OCI-LY3 (cell line): ENCODE measurements around the gene SHC2.

Source experiments
- H2AFZ ChIP-seq: fragments of 200-600, 300-600 bp; shearing (Covaris generic); 2 replicates; pipeline ENCODE4 v1.6.0; 2014; ENCODE audit warnings: antibody characterized with exemption, low read depth, low read length
- H3K27ac ChIP-seq: fragments of 200-600, 300-600 bp; sonication (generic); 2 replicates; pipeline ENCODE4 v1.5.1; 2014; ENCODE audit warnings: mild to moderate bottlenecking, low read length, moderate library complexity, mixed read lengths
- H3K27me3 ChIP-seq: fragments of 200-600, 300-600 bp; sonication (generic); 2 replicates; pipeline ENCODE4 v1.6.1; 2014; ENCODE audit warnings: low read depth, low read length, mixed read lengths
- H3K36me3 ChIP-seq: fragments of 200-600, 300-600 bp; sonication (generic); replicated peaks from 2 replicates; pipeline ENCODE3; 2014; ENCODE audit warnings: low read depth, low read length, mixed read lengths
- H3K4me1 ChIP-seq: fragments of 300-600, 200-600 bp; sonication (generic); 2 replicates; pipeline ENCODE4 v1.6.1; 2014; ENCODE audit warnings: low read length, mixed read lengths
- H3K4me2 ChIP-seq: fragments of 200-600, 300-600 bp; sonication (generic); 2 replicates; pipeline ENCODE4 v1.6.1; 2014; ENCODE audit warnings: low read length, mixed read lengths
- H3K4me3 ChIP-seq: fragments of 300-600, 200-600 bp; sonication (generic); 2 replicates; pipeline ENCODE4 v1.5.1; 2014; ENCODE audit warnings: antibody characterized with exemption, mild to moderate bottlenecking, low read length, moderate library complexity
- H3K79me2 ChIP-seq: fragments of 300-600, 200-600 bp; shearing (Covaris generic); 2 replicates; pipeline ENCODE4 v1.6.1; 2014; ENCODE audit warnings: mild to moderate bottlenecking, low read length, mixed read lengths
- H3K9ac ChIP-seq: fragments of 300-600, 200-600 bp; shearing (Covaris generic); 2 replicates; pipeline ENCODE4 v1.6.0; 2014; ENCODE audit warnings: mild to moderate bottlenecking, low read length, moderate library complexity
- H3K9me3 ChIP-seq: fragments of 200-600, 300-600 bp; shearing (Covaris generic); 2 replicates; pipeline ENCODE4 v1.6.1; 2014; ENCODE audit warnings: low read length, mixed read lengths; ENCODE audit not compliant: insufficient read depth
- H4K20me1 ChIP-seq: fragments of 200-600, 300-600 bp; sonication (generic); 2 replicates; pipeline ENCODE4 v1.6.1; 2016; ENCODE audit warnings: low read length, mixed read lengths; ENCODE audit not compliant: insufficient read depth
- EZH2phosphoT487 ChIP-seq: fragments of 200-600 bp; shearing (Covaris generic); IDR thresholded peaks from 2 replicates; pipeline ENCODE4 v1.6.1; 2018; ENCODE audit warnings: antibody characterized with exemption, mixed run types, low read depth
- TF ChIP-seq, protein P1 (sequence below): fragments of 200-600, 300-600 bp; sonication (generic); IDR thresholded peaks from 2 replicates; pipeline ENCODE4 v1.5.1; 2014; ENCODE audit warnings: antibody characterized with exemption, low read length, low read depth

SHC2 gene

DNA sequence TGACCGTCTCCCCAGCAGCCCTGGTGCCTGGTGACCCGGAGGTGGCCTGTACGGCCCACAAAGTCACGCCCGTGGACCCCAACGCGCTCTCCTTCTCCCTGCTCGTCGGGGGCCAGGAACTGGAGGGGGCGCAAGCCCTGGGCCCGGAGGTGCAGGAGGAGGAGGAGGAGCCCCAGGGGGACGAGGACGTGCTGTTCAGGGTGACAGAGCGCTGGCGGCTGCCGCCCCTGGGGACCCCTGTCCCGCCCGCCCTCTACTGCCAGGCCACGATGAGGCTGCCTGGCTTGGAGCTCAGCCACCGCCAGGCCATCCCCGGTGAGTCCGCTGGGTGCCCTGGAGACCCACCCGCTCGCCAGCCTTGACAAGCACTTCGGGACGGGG is 37.7 kb upstream of the SHC2 start:
- H3K79me2 ChIP-seq = no peaks in the 10 kb centered on the region
- no peaks in the 10 kb centered on the region for H3K27me3 ChIP-seq
- no peaks in the 10 kb centered on the region for H4K20me1 ChIP-seq
- TF ChIP-seq, protein P1, sequence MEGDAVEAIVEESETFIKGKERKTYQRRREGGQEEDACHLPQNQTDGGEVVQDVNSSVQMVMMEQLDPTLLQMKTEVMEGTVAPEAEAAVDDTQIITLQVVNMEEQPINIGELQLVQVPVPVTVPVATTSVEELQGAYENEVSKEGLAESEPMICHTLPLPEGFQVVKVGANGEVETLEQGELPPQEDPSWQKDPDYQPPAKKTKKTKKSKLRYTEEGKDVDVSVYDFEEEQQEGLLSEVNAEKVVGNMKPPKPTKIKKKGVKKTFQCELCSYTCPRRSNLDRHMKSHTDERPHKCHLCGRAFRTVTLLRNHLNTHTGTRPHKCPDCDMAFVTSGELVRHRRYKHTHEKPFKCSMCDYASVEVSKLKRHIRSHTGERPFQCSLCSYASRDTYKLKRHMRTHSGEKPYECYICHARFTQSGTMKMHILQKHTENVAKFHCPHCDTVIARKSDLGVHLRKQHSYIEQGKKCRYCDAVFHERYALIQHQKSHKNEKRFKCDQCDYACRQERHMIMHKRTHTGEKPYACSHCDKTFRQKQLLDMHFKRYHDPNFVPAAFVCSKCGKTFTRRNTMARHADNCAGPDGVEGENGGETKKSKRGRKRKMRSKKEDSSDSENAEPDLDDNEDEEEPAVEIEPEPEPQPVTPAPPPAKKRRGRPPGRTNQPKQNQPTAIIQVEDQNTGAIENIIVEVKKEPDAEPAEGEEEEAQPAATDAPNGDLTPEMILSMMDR = no peak
- TF ChIP-seq EZH2phosphoT487 = no peak
- no peak overlapping the region for H2AFZ ChIP-seq
- H3K9me3 ChIP-seq = no peaks in the 10 kb centered on the region; the same call in 1 of the 2 replicates
- no peak overlapping the region for H3K4me2 ChIP-seq
- no peak overlapping the region for H3K4me3 ChIP-seq
- no peaks in the 10 kb centered on the region for H3K36me3 ChIP-seq
- peaks cover 7% of the 10 kb centered on the region; the same call in 1 of the 2 replicates for H3K4me1 ChIP-seq
- H3K27ac ChIP-seq = no peak overlapping the region
- no peak overlapping the region for H3K9ac ChIP-seq

GRCh38 chr19:497869-498510 is 37.2 kb upstream of the SHC2 start:
- Histone ChIP-seq H3K9ac (no peak overlapping the region), H4K20me1 (no peaks in the 10 kb centered on the region), H3K27ac (no peak overlapping the region), H3K4me3 (no peak overlapping the region), H3K79me2 (no peaks in the 10 kb centered on the region), H2AFZ (no peak overlapping the region), H3K9me3 (no peaks in the 10 kb centered on the region; the same call in 1 of the 2 replicates), H3K27me3 (no peaks in the 10 kb centered on the region), H3K4me1 (peaks cover 6% of the 10 kb centered on the region; the same call in 1 of the 2 replicates), H3K36me3 (no peaks in the 10 kb centered on the region), H3K4me2 (no peak overlapping the region)
- TF ChIP-seq, protein P1 = no peak
- no peak for TF ChIP-seq EZH2phosphoT487

DNA sequence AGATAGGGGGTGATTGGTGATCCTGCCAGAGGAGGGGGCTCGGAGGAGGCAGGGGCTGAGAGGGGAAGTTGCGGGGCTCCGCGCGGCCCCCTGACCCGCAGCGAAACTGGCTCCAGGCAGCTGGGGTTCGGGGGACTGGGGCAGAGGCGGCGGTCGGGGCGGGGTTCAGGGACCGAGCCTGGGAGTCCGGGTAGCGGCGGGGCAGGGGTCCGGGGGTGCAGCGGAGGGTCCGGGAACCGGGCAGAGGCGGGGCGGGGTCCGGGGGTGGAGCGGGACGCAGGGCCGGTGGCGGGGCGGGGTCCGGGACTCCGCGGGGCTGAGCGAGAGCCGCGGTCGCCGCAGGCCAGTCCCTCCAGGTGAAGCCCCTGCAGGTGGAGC is 36.6 kb upstream of the SHC2 start:
- TF ChIP-seq, protein P1 = no peak
- no peak for TF ChIP-seq EZH2phosphoT487
- peaks cover 1% of the 10 kb centered on the region; the same call in 1 of the 2 replicates for H3K4me1 ChIP-seq
- H3K27me3 ChIP-seq = no peaks in the 10 kb centered on the region
- H3K4me2 ChIP-seq = no peak overlapping the region
- H3K9me3 ChIP-seq = no peaks in the 10 kb centered on the region
- H3K4me3 ChIP-seq = no peak overlapping the region
- no peak overlapping the region for H3K27ac ChIP-seq
- H4K20me1 ChIP-seq = no peaks in the 10 kb centered on the region
- H2AFZ ChIP-seq = no peak overlapping the region
- no peaks in the 10 kb centered on the region for H3K36me3 ChIP-seq
- H3K79me2 ChIP-seq = no peaks in the 10 kb centered on the region
- no peak overlapping the region for H3K9ac ChIP-seq

GRCh38 chr19:496986-497385 is 36.2 kb upstream of the SHC2 start:
- H3K4me3 ChIP-seq = no peak overlapping the region
- TF ChIP-seq, protein P1 = no peak
- TF ChIP-seq EZH2phosphoT487 = no peak

More at GRCh38 chr19:496986-497385, 36.2 kb upstream of the SHC2 start:
- Histone ChIP-seq H2AFZ (no peak overlapping the region), H3K9ac (no peak overlapping the region), H3K27me3 (no peaks in the 10 kb centered on the region), H3K4me2 (no peak overlapping the region), H3K9me3 (no peaks in the 10 kb centered on the region), H3K27ac (no peak overlapping the region), H4K20me1 (no peaks in the 10 kb centered on the region), H3K79me2 (no peaks in the 10 kb centered on the region), H3K4me1 (no peaks in the 10 kb centered on the region), H3K36me3 (no peaks in the 10 kb centered on the region)
